HEK293 (cell line): ENCODE data around the gene VWF.

Experiments used
- CTCF ChIA-PET: fragments of 350-600 bp; formaldehyde crosslinking; extraction: SDS; loops from one replicate; lab custom pipeline; 2021; ENCODE audit warnings: antibody characterized with exemption; lab: Yijun Ruan, JAX
- POLR2A ChIA-PET: fragments of 300-600 bp; formaldehyde crosslinking; extraction: SDS; loops from one replicate; lab custom pipeline; 2020; ENCODE audit warnings: antibody characterized with exemption, inconsistent platforms; lab: Yijun Ruan, JAX
- H3K27ac ChIP-seq: fragments of 200-500 bp; sonication (Bioruptor generic); 2 replicates; pipeline ENCODE4 v1.5.1; 2014; ENCODE audit warnings: low read depth, low read length, control low read depth, inconsistent platforms; ENCODE audit errors: extremely low read depth
- H3K36me3 ChIP-seq, 2 experiments: fragments of 200-500 bp in 1 of 2; sonication (Bioruptor generic) in 1 of 2; 1 replicate in 1 of 2; 2 replicates in 1 of 2; pipeline ENCODE4 v1.5.1; 2014 to 2017; ENCODE audit warnings: inconsistent platforms in 2 of 2, low read length in 2 of 2; ENCODE audit not compliant: control insufficient read depth in 2 of 2, insufficient read depth in 1 of 2
- H3K4me1 ChIP-seq: fragments of 200-500 bp; sonication (Bioruptor generic); 2 replicates; pipeline ENCODE4 v1.5.1; 2014; ENCODE audit warnings: mild to moderate bottlenecking, low read length, inconsistent platforms; ENCODE audit not compliant: control insufficient read depth, insufficient read depth
- H3K4me3 ChIP-seq: 2 replicates; pipeline ENCODE4 v1.5.1; 2011; ENCODE audit warnings: low read depth, mild to moderate bottlenecking, control low read depth, low read length, moderate library complexity
- H3K9me3 ChIP-seq: fragments of 200-500 bp; sonication (Bioruptor generic); 2 replicates; pipeline ENCODE4 v1.5.1; 2014; ENCODE audit warnings: low read depth, low read length, inconsistent platforms; ENCODE audit not compliant: control insufficient read depth, insufficient read depth
- FEZF1 ChIP-seq: fragments of 450-650 bp; formaldehyde crosslinking; IDR thresholded peaks from 2 replicates; pipeline ENCODE4 v1.5.1; 2016; ENCODE audit warnings: missing biosample characterization, missing genetic modification characterization
- GLIS2 ChIP-seq: fragments of 450-650 bp; formaldehyde crosslinking; IDR thresholded peaks from 2 replicates; pipeline ENCODE4 v1.5.1; 2016; ENCODE audit warnings: missing biosample characterization, missing genetic modification characterization
- HIC1 ChIP-seq: fragments of 450-650 bp; formaldehyde crosslinking; IDR thresholded peaks from 2 replicates; pipeline ENCODE4 v1.5.1; 2016; ENCODE audit warnings: missing biosample characterization, missing genetic modification characterization
- IKZF3 ChIP-seq: fragments of 450-650 bp; IDR thresholded peaks from 2 replicates; pipeline ENCODE4 v1.5.0; 2018; ENCODE audit warnings: missing biosample characterization, mild to moderate bottlenecking, missing genetic modification characterization, moderate library complexity
- KLF7 ChIP-seq: fragments of 450-650 bp; formaldehyde crosslinking; IDR thresholded peaks from 2 replicates; pipeline ENCODE4 v1.5.1; 2016; ENCODE audit warnings: missing biosample characterization, missing genetic modification characterization, borderline replicate concordance
- MEIS1 ChIP-seq: sonication (generic); formaldehyde crosslinking; IDR thresholded peaks from 2 replicates; pipeline ENCODE4 v1.8.1; 2022; ENCODE audit warnings: missing genetic modification reagents, mild to moderate bottlenecking, borderline replicate concordance
- MZF1 ChIP-seq: fragments of 450-650 bp; formaldehyde crosslinking; IDR thresholded peaks from 2 replicates; pipeline ENCODE4 v1.5.1; 2017; ENCODE audit warnings: missing biosample characterization, missing genetic modification characterization, borderline replicate concordance
- SALL2 ChIP-seq: fragments of 450-650 bp; formaldehyde crosslinking; IDR thresholded peaks from 2 replicates; pipeline ENCODE4 v1.5.0; 2017; ENCODE audit warnings: missing biosample characterization, mild to moderate bottlenecking, missing genetic modification characterization, borderline replicate concordance
- SETDB1 ChIP-seq: IDR thresholded peaks from one replicate; pipeline ENCODE4 v1.6.1; 2017; ENCODE audit warnings: mild to moderate bottlenecking, low read length, moderate library complexity, mixed read lengths; ENCODE audit not compliant: insufficient read length
- ZBTB11 ChIP-seq: fragments of 450-650 bp; formaldehyde crosslinking; conservative IDR thresholded peaks from 2 replicates; pipeline ENCODE4 v1.5.1; 2016; ENCODE audit warnings: low read depth, missing biosample characterization, missing genetic modification characterization
- ZFHX2 ChIP-seq: fragments of 450-650 bp; formaldehyde crosslinking; conservative IDR thresholded peaks from 2 replicates; pipeline ENCODE4 v1.5.1; 2016; ENCODE audit warnings: missing biosample characterization, missing genetic modification characterization
- ZNF121 ChIP-seq: fragments of 450-650 bp; formaldehyde crosslinking; IDR thresholded peaks from 2 replicates; pipeline ENCODE4 v1.5.1; 2016; ENCODE audit warnings: missing biosample characterization, missing genetic modification characterization
- ZNF16 ChIP-seq: fragments of 450-650 bp; formaldehyde crosslinking; IDR thresholded peaks from 2 replicates; pipeline ENCODE4 v1.5.1; 2016; ENCODE audit warnings: low read depth, missing biosample characterization, missing genetic modification characterization
- ZNF169 ChIP-seq: fragments of 450-650 bp; formaldehyde crosslinking; IDR thresholded peaks from 2 replicates; pipeline ENCODE4 v1.5.1; 2016; ENCODE audit warnings: missing biosample characterization, missing genetic modification characterization
- ZNF18 ChIP-seq: fragments of 450-650 bp; formaldehyde crosslinking; IDR thresholded peaks from 2 replicates; pipeline ENCODE4 v1.5.1; 2016; ENCODE audit warnings: missing biosample characterization, missing genetic modification characterization
- ZNF214 ChIP-seq: fragments of 450-650 bp; formaldehyde crosslinking; IDR thresholded peaks from 2 replicates; pipeline ENCODE4 v1.5.1; 2017; ENCODE audit warnings: missing biosample characterization, mild to moderate bottlenecking, missing genetic modification characterization, borderline replicate concordance
- ZNF23 ChIP-seq: fragments of 450-650 bp; formaldehyde crosslinking; IDR thresholded peaks from 2 replicates; pipeline ENCODE4 v1.5.1; 2016; ENCODE audit warnings: missing biosample characterization, missing genetic modification characterization, borderline replicate concordance
- ZNF239 ChIP-seq: fragments of 450-650 bp; formaldehyde crosslinking; IDR thresholded peaks from 2 replicates; pipeline ENCODE4 v1.5.1; 2016; ENCODE audit warnings: missing biosample characterization, missing genetic modification characterization
- ZNF433 ChIP-seq: fragments of 450-650 bp; formaldehyde crosslinking; IDR thresholded peaks from 2 replicates; pipeline ENCODE4 v1.5.1; 2016; ENCODE audit warnings: missing biosample characterization, missing genetic modification characterization, low read depth
- ZNF76 ChIP-seq: fragments of 450-650 bp; formaldehyde crosslinking; IDR thresholded peaks from 2 replicates; pipeline ENCODE4; 2016; ENCODE audit warnings: low read depth, missing biosample characterization, missing genetic modification characterization, borderline replicate concordance
- ZNF776 ChIP-seq: fragments of 450-650 bp; formaldehyde crosslinking; IDR thresholded peaks from 2 replicates; pipeline ENCODE4 v1.5.0; 2017; ENCODE audit warnings: missing biosample characterization, missing genetic modification characterization, borderline replicate concordance
- ZNF830 ChIP-seq: fragments of 450-650 bp; IDR thresholded peaks from 2 replicates; pipeline ENCODE4 v1.5.0; 2018; ENCODE audit warnings: missing biosample characterization, missing genetic modification characterization, low read depth, mild to moderate bottlenecking, moderate library complexity
- ZNF837 ChIP-seq: fragments of 450-650 bp; formaldehyde crosslinking; IDR thresholded peaks from 2 replicates; pipeline ENCODE4 v1.5.1; 2016; ENCODE audit warnings: missing biosample characterization, missing genetic modification characterization
- ZSCAN16 ChIP-seq: fragments of 450-650 bp; formaldehyde crosslinking; IDR thresholded peaks from 2 replicates; pipeline ENCODE4 v1.5.1; 2016; ENCODE audit warnings: missing biosample characterization, missing genetic modification characterization
- ZSCAN18 ChIP-seq: fragments of 450-650 bp; formaldehyde crosslinking; IDR thresholded peaks from 2 replicates; pipeline ENCODE4 v1.5.1; 2016; ENCODE audit warnings: missing biosample characterization, missing genetic modification characterization
- TF ChIP-seq, protein P1 (sequence below): fragments of 450-650 bp; formaldehyde crosslinking; IDR thresholded peaks from 2 replicates; pipeline ENCODE4 v1.5.1; 2016; ENCODE audit warnings: missing biosample characterization, missing genetic modification characterization
- TF ChIP-seq, protein P2 (sequence below): fragments of 450-650 bp; formaldehyde crosslinking; IDR thresholded peaks from 2 replicates; pipeline ENCODE4 v1.5.1; 2017; ENCODE audit warnings: missing biosample characterization, missing genetic modification characterization

Gene VWF

GRCh38 chr12:6041891-6042290, 82.6 kb downstream of the VWF start:
- no peaks in the 10 kb centered on the region for H3K36me3 ChIP-seq

DNA sequence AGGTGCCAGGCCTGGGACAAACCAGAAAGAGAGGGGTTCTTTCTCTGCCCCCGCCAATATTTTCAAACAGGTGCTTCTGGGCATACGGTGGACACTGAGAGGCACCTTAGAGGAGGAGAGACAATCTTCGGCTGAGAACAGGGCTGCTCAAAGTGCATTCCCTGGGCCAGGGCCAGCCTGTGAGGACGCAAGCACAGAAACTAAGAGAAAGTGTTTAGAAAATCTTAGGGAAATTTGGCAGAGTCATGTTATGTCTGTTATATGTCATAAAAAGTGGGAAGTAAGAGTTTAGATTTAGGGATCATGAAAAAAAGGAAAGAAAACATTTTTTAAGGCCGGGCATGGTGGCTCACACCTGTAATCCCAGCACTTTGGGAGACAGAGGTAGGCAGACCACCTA, 83.7 kb downstream of the VWF start:
- ChIA-PET CTCF (interaction anchor here (0.8 to 4.2 kb wide), 5 partner anchors 13 to 133 kb away, joined by 3 to 45 read pairs (median 3); no protein-coding TSS in a partner anchor), POLR2A (no interaction called here)
- no peaks in the 10 kb centered on the region for H3K36me3 ChIP-seq
- no peaks in the 10 kb centered on the region for H3K9me3 ChIP-seq
- no peak overlapping the region for H3K4me3 ChIP-seq
- H3K4me1 ChIP-seq = no peaks in the 10 kb centered on the region
- no peak overlapping the region for H3K27ac ChIP-seq
- TF ChIP-seq SETDB1 (no peak), MZF1 (no peak), ZNF18 (no peak), ZBTB11 (no peak), ZSCAN16 (tag by site-specific recombination) (no peak), ZFHX2 (no peak), ZNF23 (tag by site-specific recombination) (no peak), SALL2 (tag by site-specific recombination) (no peak)

More at GRCh38 chr12:6041891-6042290, 82.6 kb downstream of the VWF start:
- TF ChIP-seq MEIS1 (CRISPR knock-in tag) (no peak), ZNF837 (tag by site-specific recombination) (no peak), ZNF214 (tag by site-specific recombination) (no peak), KLF7 (tag by site-specific recombination) (no peak), FEZF1 (tag by site-specific recombination) (no peak), HIC1 (no peak), ZNF433 (tag by site-specific recombination) (no peak), ZNF169 (no peak), ZNF76 (tag by site-specific recombination) (no peak), ZNF776 (tag by site-specific recombination) (no peak), GLIS2 (tag by site-specific recombination) (no peak), ZNF121 (tag by site-specific recombination) (no peak), ZNF239 (tag by site-specific recombination) (no peak), ZNF830 (tag by site-specific recombination) (no peak), ZNF16 (tag by site-specific recombination) (no peak), ZNF23 (tag by site-specific recombination) (no peak), ZSCAN18 (no peak), IKZF3 (tag by site-specific recombination) (no peak)
- TF ChIP-seq, protein P1, sequence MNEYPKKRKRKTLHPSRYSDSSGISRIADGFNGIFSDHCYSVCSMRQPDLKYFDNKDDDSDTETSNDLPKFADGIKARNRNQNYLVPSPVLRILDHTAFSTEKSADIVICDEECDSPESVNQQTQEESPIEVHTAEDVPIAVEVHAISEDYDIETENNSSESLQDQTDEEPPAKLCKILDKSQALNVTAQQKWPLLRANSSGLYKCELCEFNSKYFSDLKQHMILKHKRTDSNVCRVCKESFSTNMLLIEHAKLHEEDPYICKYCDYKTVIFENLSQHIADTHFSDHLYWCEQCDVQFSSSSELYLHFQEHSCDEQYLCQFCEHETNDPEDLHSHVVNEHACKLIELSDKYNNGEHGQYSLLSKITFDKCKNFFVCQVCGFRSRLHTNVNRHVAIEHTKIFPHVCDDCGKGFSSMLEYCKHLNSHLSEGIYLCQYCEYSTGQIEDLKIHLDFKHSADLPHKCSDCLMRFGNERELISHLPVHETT (tag by site-specific recombination) = no peak
- TF ChIP-seq, protein P2, sequence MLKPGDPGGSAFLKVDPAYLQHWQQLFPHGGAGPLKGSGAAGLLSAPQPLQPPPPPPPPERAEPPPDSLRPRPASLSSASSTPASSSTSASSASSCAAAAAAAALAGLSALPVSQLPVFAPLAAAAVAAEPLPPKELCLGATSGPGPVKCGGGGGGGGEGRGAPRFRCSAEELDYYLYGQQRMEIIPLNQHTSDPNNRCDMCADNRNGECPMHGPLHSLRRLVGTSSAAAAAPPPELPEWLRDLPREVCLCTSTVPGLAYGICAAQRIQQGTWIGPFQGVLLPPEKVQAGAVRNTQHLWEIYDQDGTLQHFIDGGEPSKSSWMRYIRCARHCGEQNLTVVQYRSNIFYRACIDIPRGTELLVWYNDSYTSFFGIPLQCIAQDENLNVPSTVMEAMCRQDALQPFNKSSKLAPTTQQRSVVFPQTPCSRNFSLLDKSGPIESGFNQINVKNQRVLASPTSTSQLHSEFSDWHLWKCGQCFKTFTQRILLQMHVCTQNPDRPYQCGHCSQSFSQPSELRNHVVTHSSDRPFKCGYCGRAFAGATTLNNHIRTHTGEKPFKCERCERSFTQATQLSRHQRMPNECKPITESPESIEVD (tag by site-specific recombination) = no peak
- TF ChIP-seq, all 188 proteins: peak for 0
- ChIA-PET POLR2A (no interaction called here), CTCF (interaction anchor here (4.0 kb wide), 1 partner anchor 53 kb away, joined by 45 read pairs; no protein-coding TSS in a partner anchor)
- Histone ChIP-seq H3K4me1 (no peaks in the 10 kb centered on the region), H3K27ac (no peak overlapping the region), H3K9me3 (no peaks in the 10 kb centered on the region), H3K4me3 (no peak overlapping the region)
